HK-2 (cell line): ENCODE data around the gene TMEM139.
"Not testable (repeated sequence)": the region's sequence is repeated elsewhere in the genome, so short reads cannot be mapped to it uniquely, and the experiment has no call there.

Experiments
- DNase-seq: peaks from one replicate; pipeline ENCODE4 v3.0.0-alpha.2; 2018; ENCODE audit not compliant: unreplicated experiment

TMEM139 gene

GRCh38 chr7:143288836-143289235, 4.1 kb downstream of the TMEM139 start:
- DNase-seq = no peak

- DNase-seq = no peak
Measured at GRCh38 chr7:143289421-143289820, 4.7 kb downstream of the TMEM139 start.

GRCh38 chr7:143289888-143290287, 5.1 kb downstream of the TMEM139 start:
- not testable (repeated sequence) for DNase-seq

GRCh38 chr7:143290293-143290692, 5.5 kb downstream of the TMEM139 start:
- DNase-seq = no peak

GRCh38 chr7:143292876-143293275, 8.1 kb downstream of the TMEM139 start:
- no peak for DNase-seq

GRCh38 chr7:143295870-143296269, 11.1 kb downstream of the TMEM139 start:
- no peak for DNase-seq

GRCh38 chr7:143296686-143297085, 11.9 kb downstream of the TMEM139 start:
- no peak for DNase-seq

- no peak for DNase-seq
Measured at GRCh38 chr7:143299346-143299745, 14.6 kb downstream of the TMEM139 start.

GRCh38 chr7:143299840-143300239, 15.1 kb downstream of the TMEM139 start:
- DNase-seq = no peak

GRCh38 chr7:143300959-143301935, 16.5 kb downstream of the TMEM139 start:
- no peak for DNase-seq

- no peak for DNase-seq
Measured at GRCh38 chr7:143303733-143304132, 19.0 kb downstream of the TMEM139 start.

GRCh38 chr7:143304938-143305337, 20.2 kb downstream of the TMEM139 start:
- DNase-seq = no peak

- no peak for DNase-seq
Measured at GRCh38 chr7:143305423-143306070, 20.8 kb downstream of the TMEM139 start.

- DNase-seq = no peak
Measured at GRCh38 chr7:143308632-143309031, 23.9 kb downstream of the TMEM139 start.

GRCh38 chr7:143314127-143314526, 29.4 kb downstream of the TMEM139 start:
- no peak for DNase-seq

GRCh38 chr7:143315776-143316175, 31.0 kb downstream of the TMEM139 start, which contains the start of gene CLCN1:
Gene CLCN1 (plus strand): TSS chr7:143316111. CDS start chr7:143316213, 102 bp downstream.
- DNase-seq = no peak

GRCh38 chr7:143316492-143316891, 31.7 kb downstream of the TMEM139 start:
- DNase-seq = no peak

GRCh38 chr7:143318661-143319060, 33.9 kb downstream of the TMEM139 start:
- no peak for DNase-seq

- no peak for DNase-seq
Measured at GRCh38 chr7:143320620-143321019, 35.9 kb downstream of the TMEM139 start.

GRCh38 chr7:143321242-143321641, 36.5 kb downstream of the TMEM139 start:
- DNase-seq = no peak

- DNase-seq = peak; percentile 11
Measured at GRCh38 chr7:143321734-143322133, 37.0 kb downstream of the TMEM139 start.

GRCh38 chr7:143322760-143323633, 38.2 kb downstream of the TMEM139 start:
- DNase-seq = no peak
